ELR (cell line): ENCODE data around the gene SLC35F5.
A peak's percentile ranks its signal among the peaks of the same experiment; 100 is the strongest.
"Not testable (repeated sequence)": the region's sequence is repeated elsewhere in the genome, so short reads cannot be mapped to it uniquely, and the experiment has no call there.

Source experiments
- DNase-seq: peaks from one replicate; pipeline ENCODE4 v3.0.0-alpha.2; 2015; ENCODE audit warnings: low read depth

The SLC35F5 gene

GRCh38 chr2:113694438-113694837, 62.0 kb downstream of the SLC35F5 start:
- DNase-seq: no peak

- DNase-seq: no peak
Measured at GRCh38 chr2:113692698-113693428, 63.6 kb downstream of the SLC35F5 start.

GRCh38 chr2:113690871-113691270, 65.6 kb downstream of the SLC35F5 start:
- DNase-seq: not testable (repeated sequence)

- DNase-seq: peak; percentile 62
Measured at GRCh38 chr2:113686537-113686936, 69.9 kb downstream of the SLC35F5 start.

- peak; percentile 63 for DNase-seq
Measured at GRCh38 chr2:113685471-113685870, 71.0 kb downstream of the SLC35F5 start.

GRCh38 chr2:113679457-113679856, 77.0 kb downstream of the SLC35F5 start:
- DNase-seq: no peak

DNA sequence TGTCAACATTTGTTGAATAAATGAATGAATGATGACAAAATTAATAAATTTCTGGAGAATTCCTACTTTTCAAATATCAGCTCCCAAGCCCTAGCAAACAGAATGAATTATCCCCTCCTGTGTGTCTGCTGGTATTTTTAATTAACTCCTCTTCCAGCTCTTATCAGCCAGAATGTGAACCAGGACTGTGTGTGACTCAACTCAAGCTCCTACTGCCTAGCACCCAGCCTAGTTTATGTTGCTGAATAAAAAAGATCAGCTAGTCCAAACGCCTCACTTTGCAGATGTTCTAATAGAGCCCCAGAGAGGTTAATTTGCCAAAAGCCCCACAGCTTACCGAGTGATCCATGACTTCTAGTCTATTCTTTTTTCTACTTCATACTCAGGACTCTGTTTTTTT, 79.1 kb downstream of the SLC35F5 start:
- no peak for DNase-seq

GRCh38 chr2:113676623-113677266, 79.7 kb downstream of the SLC35F5 start:
- DNase-seq: no peak

GRCh38 chr2:113675875-113676274, 80.6 kb downstream of the SLC35F5 start:
- DNase-seq: no peak

GRCh38 chr2:113672326-113672932, 84.0 kb downstream of the SLC35F5 start:
- no peak for DNase-seq

GRCh38 chr2:113669013-113669412, 87.4 kb downstream of the SLC35F5 start:
- DNase-seq: not testable (repeated sequence)

- not testable (repeated sequence) for DNase-seq
Measured at GRCh38 chr2:113664761-113665533, 91.5 kb downstream of the SLC35F5 start.

- not testable (repeated sequence) for DNase-seq
Measured at GRCh38 chr2:113663285-113664060, 93.0 kb downstream of the SLC35F5 start.
